Calu3 (cell line): ENCODE results near the gene GPI. TPM values are rescaled to one million over a fixed set of nuclear protein-coding genes. Genes with fewer than 3 reads are reported as not detected.
A peak's percentile ranks its signal among the peaks of the same experiment; 100 is the strongest.

Experiments
- Bru-seq: library from RNA; stranded (reverse); fragments of 400-500 nt; gene quantifications from one replicate; lab custom pipeline; 2021; lab: Mats Ljungman, UMichigan
- BruChase-seq, 2 experiments: library from RNA; stranded (reverse); fragments of 400-500 nt; gene quantifications; one replicate each; lab custom pipeline; 2021; lab: Mats Ljungman, UMichigan
- BruUV-seq: library from RNA; stranded (reverse); fragments of 400-500 nt; replicated peaks from 2 replicates; lab custom pipeline; 2021; lab: Mats Ljungman, UMichigan
- CTCF ChIA-PET: fragments of 300-600 bp; sonication (Branson Sonifier 250); formaldehyde crosslinking; loops from one replicate; lab custom pipeline; 2022; ENCODE audit warnings: antibody characterized with exemption; lab: Charles Lee
- DNase-seq: peaks from one replicate; pipeline ENCODE4 v3.0.0; 2022
- H3K27ac Mint-ChIP-seq: one replicate; pipeline ENCODE4 v1.8.0; 2022; ENCODE audit warnings: mixed read lengths; ENCODE audit not compliant: unreplicated experiment
- H3K27me3 Mint-ChIP-seq: one replicate; pipeline ENCODE4 v1.8.0; 2022; ENCODE audit warnings: mixed read lengths; ENCODE audit not compliant: unreplicated experiment
- H3K36me3 Mint-ChIP-seq: one replicate; pipeline ENCODE4 v1.8.0; 2022; ENCODE audit warnings: mild to moderate bottlenecking, moderate library complexity, mixed read lengths; ENCODE audit not compliant: insufficient read depth, unreplicated experiment
- H3K4me1 Mint-ChIP-seq: one replicate; pipeline ENCODE4 v1.8.0; 2022; ENCODE audit warnings: mild to moderate bottlenecking, low read depth, mixed read lengths; ENCODE audit not compliant: unreplicated experiment
- H3K4me3 Mint-ChIP-seq: one replicate; pipeline ENCODE4 v1.8.0; 2022; ENCODE audit warnings: mild to moderate bottlenecking, low read depth, moderate library complexity, mixed read lengths; ENCODE audit not compliant: unreplicated experiment
- H3K9me3 Mint-ChIP-seq: one replicate; pipeline ENCODE4 v1.8.0; 2022; ENCODE audit warnings: low read depth, mixed read lengths; ENCODE audit not compliant: unreplicated experiment
- CTCF ChIP-seq: fragments of 200-600 bp; IDR thresholded peaks from one replicate; pipeline ENCODE4 v1.8.0; 2022; ENCODE audit warnings: antibody characterized with exemption; ENCODE audit not compliant: unreplicated experiment
- intact Hi-C: fragments of 100-400 bp; cut with micrococcal nuclease; formaldehyde crosslinking; loops from one replicate; pipeline ENCODE4 v1.10.0; 2022; ENCODE audit not compliant: unreplicated experiment
- long read RNA-seq: library from polyadenylated mRNA; stranded (forward); transcript quantifications from one replicate; pipeline ENCODE4 v2.0.0, GENCODE V29; 2022
- total RNA-seq: library from RNA; stranded (reverse); gene quantifications from 2 replicates; pipeline ENCODE4 v1.2.3, GENCODE V29; 2022

The GPI gene
- total RNA-seq = 353 and 375 TPM in 2 replicates
- percentile 73 among the genes with signal in this experiment for Bru-seq, nascent RNA
- percentile 93 among the genes with signal in this experiment for BruChase-seq, experiment 1, labeled RNA remaining after a 6-hour chase
- percentile 88 among the genes with signal in this experiment for BruChase-seq, experiment 2, labeled RNA remaining after a 2-hour chase
- long read RNA-seq, full-length matches to known transcripts = 239 of 282 reads
- long read RNA-seq, partial matches to known transcripts = 26 of 282 reads
- long read RNA-seq, other reads (novel, unspliced or antisense) = 17 of 282 reads

GRCh38 chr19:34364830-34365462, at the start of gene GPI:
TSS of gene GPI (plus strand) at chr19:34365196. CDS start at chr19:34365267, 71 bp downstream.
- peaks cover 29% of the 10 kb centered on the region for H3K4me1 Mint-ChIP-seq
- H3K4me3 Mint-ChIP-seq = peak within 1 kb of the TSS; percentile 91
- no TSS peak for BruUV-seq
- H3K36me3 Mint-ChIP-seq = peaks cover 61% of the 10 kb centered on the region
- H3K27me3 Mint-ChIP-seq = no peaks in the 10 kb centered on the region
- CTCF ChIA-PET = interaction anchor here (0.9 kb wide), 1 partner anchor 65 kb away, joined by 3 read pairs; no protein-coding TSS in a partner anchor
- peak; percentile 70 for DNase-seq
- intact Hi-C loops = loop anchor here (2.0 kb wide), 1 partner anchor 66 kb away; no protein-coding TSS in a partner anchor
- no peaks in the 10 kb centered on the region for H3K9me3 Mint-ChIP-seq
- TF ChIP-seq CTCF = no peak
- peak within 1 kb of the TSS; percentile 45 for H3K27ac Mint-ChIP-seq

- Mint-ChIP-seq H3K27me3 (no peaks in the 10 kb centered on the region), H3K4me3 (no peak overlapping the region), H3K27ac (no peak overlapping the region), H3K9me3 (no peaks in the 10 kb centered on the region), H3K36me3 (peaks cover 15% of the 10 kb centered on the region), H3K4me1 (peaks cover 38% of the 10 kb centered on the region)
- no peak for DNase-seq
- TF ChIP-seq CTCF = no peak
- no TSS peak for BruUV-seq
- CTCF ChIA-PET = interaction anchor here (0.8 to 1.1 kb wide), 3 partner anchors 10 to 35 kb away, joined by 3 to 4 read pairs (median 3); no protein-coding TSS in a partner anchor
- intact Hi-C loops = no loop called here
Observed at GRCh38 chr19:34316247-34316646, 48.7 kb upstream of the GPI start.

GRCh38 chr19:34316741-34317301, 48.2 kb upstream of the GPI start:
- H3K4me1 Mint-ChIP-seq = peaks cover 38% of the 10 kb centered on the region
- no peak for TF ChIP-seq CTCF
- CTCF ChIA-PET = interaction anchor here (0.6 to 1.1 kb wide), 5 partner anchors 9 to 155 kb away, joined by 3 to 11 read pairs (median 3); no protein-coding TSS in a partner anchor
- no peaks in the 10 kb centered on the region for H3K27me3 Mint-ChIP-seq
- no peak for DNase-seq
- intact Hi-C loops = no loop called here
- H3K27ac Mint-ChIP-seq = no peak overlapping the region
- BruUV-seq = no TSS peak
- no peak overlapping the region for H3K4me3 Mint-ChIP-seq
- H3K36me3 Mint-ChIP-seq = peaks cover 15% of the 10 kb centered on the region
- no peaks in the 10 kb centered on the region for H3K9me3 Mint-ChIP-seq

GRCh38 chr19:34317311-34317927, 47.6 kb upstream of the GPI start:
- CTCF ChIA-PET = interaction anchor here (0.6 kb wide), 2 partner anchors 57 to 80 kb away, joined by 8 to 11 read pairs; no protein-coding TSS in a partner anchor

More at GRCh38 chr19:34317311-34317927, 47.6 kb upstream of the GPI start:
- no peaks in the 10 kb centered on the region for H3K27me3 Mint-ChIP-seq
- H3K4me1 Mint-ChIP-seq = peaks cover 38% of the 10 kb centered on the region
- no peak overlapping the region for H3K27ac Mint-ChIP-seq
- no peaks in the 10 kb centered on the region for H3K9me3 Mint-ChIP-seq
- no TSS peak for BruUV-seq
- intact Hi-C loops = no loop called here
- DNase-seq = no peak
- H3K36me3 Mint-ChIP-seq = peaks cover 15% of the 10 kb centered on the region
- TF ChIP-seq CTCF = no peak
- no peak overlapping the region for H3K4me3 Mint-ChIP-seq
